B cell (primary cell): ENCODE data around the gene ATP11A. TPM values are rescaled to one million over a fixed set of nuclear protein-coding genes. Genes with fewer than 3 reads are reported as not detected.

ENCODE experiments used
- ATAC-seq: fragments of 200-7000 bp; cut with Tn5 transposase; one replicate; pipeline ENCODE4 v1.10.0; 2021; ENCODE audit warnings: low read depth, mild to moderate bottlenecking, moderate number of reproducible peaks, moderate library complexity
- CTCF ChIA-PET: fragments of 350-600 bp; sonication (Branson Sonifier 250); formaldehyde crosslinking; loops from one replicate; lab custom pipeline; 2021; ENCODE audit warnings: antibody characterized with exemption, inconsistent platforms; lab: Charles Lee
- POLR2A ChIA-PET: fragments of 350-600 bp; sonication (Branson Sonifier 250); formaldehyde crosslinking; loops from one replicate; lab custom pipeline; 2021; ENCODE audit warnings: antibody characterized with exemption; lab: Charles Lee
- DNase-seq: peaks from one replicate; pipeline ENCODE4 v3.0.0; 2013
- H2AFZ ChIP-seq: 2 replicates; pipeline ENCODE4 v1.6.1; 2012; ENCODE audit warnings: mild to moderate bottlenecking, low read depth, low read length; ENCODE audit not compliant: insufficient read depth, poor library complexity, severe bottlenecking
- H3K27ac ChIP-seq, 2 donors: 1 replicate in 1 of 2; 2 replicates in 1 of 2; pipeline ENCODE4 v1.5.1; 2012 to 2013; ENCODE audit warnings: low read length in 2 of 2, mild to moderate bottlenecking in 2 of 2, moderate library complexity in 1 of 2
- H3K27me3 ChIP-seq, 4 experiments: fragments of 200-600 bp in 1 of 4; sonication (generic) in 1 of 4; replicated peaks in 1 of 4; 1 replicate in 2 of 4; 2 replicates in 2 of 4; pipeline versions ENCODE4 v1.6.1 to v1.7.0; 2013 to 2016; ENCODE audit warnings: low read length in 3 of 4, mild to moderate bottlenecking in 2 of 4, mixed read lengths in 1 of 4, moderate library complexity in 1 of 4; ENCODE audit not compliant: insufficient read depth in 4 of 4, control insufficient read depth in 3 of 4; ENCODE audit errors: control extremely low read depth in 1 of 4
- H3K36me3 ChIP-seq, 2 experiments: replicated peaks in 1 of 2; 1 replicate in 1 of 2; 2 replicates in 1 of 2; pipeline versions ENCODE4 v1.6.1 to v1.7.1; 2013; ENCODE audit warnings: low read length in 1 of 2; ENCODE audit not compliant: insufficient read depth in 2 of 2, control insufficient read depth in 1 of 2; ENCODE audit errors: control extremely low read depth in 1 of 2, extremely low read depth in 1 of 2
- H3K4me1 ChIP-seq, 2 donors: fragments of 200-600 bp in 1 of 2; sonication (generic) in 1 of 2; 1 replicate in 1 of 2; 2 replicates in 1 of 2; pipeline versions ENCODE4 v1.5.1 to v1.6.1; 2013 to 2017; ENCODE audit warnings: low read length in 2 of 2; ENCODE audit not compliant: control insufficient read depth in 2 of 2, insufficient read depth in 2 of 2
- H3K4me2 ChIP-seq: replicated peaks from 2 replicates; pipeline ENCODE3; 2012; ENCODE audit warnings: mild to moderate bottlenecking, low read depth, low read length; ENCODE audit not compliant: poor library complexity, severe bottlenecking
- H3K4me3 ChIP-seq, 5 experiments: fragments of 200-600 bp in 1 of 5; sonication (generic) in 1 of 5; 1 replicate in 3 of 5; 2 replicates in 2 of 5; pipeline versions ENCODE4 v1.5.1 to v1.7.0; 2011 to 2016; ENCODE audit warnings: low read length in 4 of 5, mild to moderate bottlenecking in 4 of 5, low read depth in 2 of 5, control low read depth in 1 of 5, moderate library complexity in 1 of 5; ENCODE audit not compliant: insufficient read depth in 1 of 5; ENCODE audit errors: control extremely low read depth in 1 of 5, extremely low read depth in 1 of 5
- H3K79me2 ChIP-seq: fragments of 200-600 bp; sonication (generic); one replicate; pipeline ENCODE4 v1.6.0; 2016; ENCODE audit warnings: low read length; ENCODE audit not compliant: control insufficient read depth, insufficient read depth
- H3K9ac ChIP-seq: fragments of 200-600 bp; sonication (generic); 2 replicates; pipeline ENCODE4 v1.6.1; 2017; ENCODE audit warnings: mild to moderate bottlenecking, low read length, moderate library complexity
- H3K9me3 ChIP-seq, 3 donors: one replicate each; pipeline versions ENCODE4 v1.6.1 to v1.7.1; 2013; ENCODE audit warnings: low read length in 2 of 3; ENCODE audit not compliant: control insufficient read depth in 2 of 3, insufficient read depth in 1 of 3; ENCODE audit errors: control extremely low read depth in 1 of 3
- H4K20me1 ChIP-seq: 2 replicates; pipeline ENCODE4 v1.6.0; 2012; ENCODE audit warnings: mild to moderate bottlenecking, low read length; ENCODE audit not compliant: insufficient read depth, control insufficient read depth, poor library complexity, severe bottlenecking
- H3K27ac Mint-ChIP-seq: one replicate; pipeline ENCODE4 v1.8.0; 2021; ENCODE audit warnings: mixed read lengths
- H3K27me3 Mint-ChIP-seq: one replicate; pipeline ENCODE4 v1.8.0; 2021; ENCODE audit warnings: mixed read lengths
- H3K4me1 Mint-ChIP-seq: one replicate; pipeline ENCODE4 v1.8.0; 2021; ENCODE audit warnings: mixed read lengths
- H3K4me3 Mint-ChIP-seq: one replicate; pipeline ENCODE4 v1.8.0; 2021; ENCODE audit warnings: mixed read lengths
- H3K9me3 Mint-ChIP-seq: one replicate; pipeline ENCODE4 v1.8.0; 2022; ENCODE audit warnings: mixed read lengths; ENCODE audit not compliant: insufficient read depth
- EZH2 ChIP-seq: IDR thresholded peaks from 2 replicates; pipeline ENCODE4 v1.6.1; 2012; ENCODE audit warnings: borderline replicate concordance, low read depth, mild to moderate bottlenecking, moderate library complexity, low read length; ENCODE audit not compliant: insufficient read depth, poor library complexity, severe bottlenecking
- WGBS: methylation state at CpG from one replicate; pipeline ENCODE4 v1.1.5; 2013; ENCODE audit warnings: missing lambda C conversion rate; ENCODE audit not compliant: insufficient coverage; 5-methylcytosine and 5-hydroxymethylcytosine counted together
- intact Hi-C: fragments of 100-400 bp; cut with micrococcal nuclease; formaldehyde crosslinking; loops from one replicate; pipeline ENCODE4 v1.10.0; 2022
- polyA plus RNA-seq: library from polyadenylated mRNA; depleted of rRNA; stranded (reverse); fragments of >200 nt; gene quantifications from 2 replicates; pipeline ENCODE4 v1.2.3, GENCODE V29; 2012
- total RNA-seq, 2 donors: library from RNA; stranded (reverse); fragments of 120-200 nt in 1 of 2; gene quantifications; 1 replicate in 1 of 2; 2 replicates in 1 of 2; pipeline versions ENCODE4 v1.2.3 to v1.2.4, GENCODE V29; 2013 to 2022
- TF ChIP-seq, protein P1 (sequence below): fragments of 200-600 bp; IDR thresholded peaks from one replicate; pipeline ENCODE4 v1.8.0; 2022; ENCODE audit warnings: antibody characterized with exemption, mild to moderate bottlenecking

The ATP11A gene
- total and polyA plus RNA-seq, 2 donors (not counting 1 experiment from before 2014, with no cell fraction given), result 36.9 to 60.3 TPM

DNA sequence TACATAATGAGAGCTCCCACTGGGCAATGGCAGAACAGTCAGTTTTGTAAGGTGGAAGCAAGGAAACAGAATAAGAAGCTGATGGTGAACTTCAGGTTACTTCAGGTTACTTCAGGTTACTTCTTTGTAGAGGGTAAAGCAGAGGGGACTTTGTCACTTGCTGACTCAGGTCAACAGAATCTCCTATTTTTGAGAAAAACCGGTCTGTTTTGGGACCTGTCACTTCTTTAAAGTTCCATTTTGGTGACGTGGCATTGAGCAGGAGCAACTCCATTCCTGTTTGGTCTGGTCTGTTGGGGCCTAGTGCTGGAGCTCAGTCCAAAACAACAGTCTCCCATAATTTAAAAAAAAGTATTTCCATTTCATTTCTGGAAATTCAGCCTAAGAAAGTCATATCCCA lies 29.7 kb downstream of the ATP11A start:
- DNase-seq, result no peak
- Histone ChIP-seq H3K27ac (no peak overlapping the region), H3K79me2 (no peaks in the 10 kb centered on the region), H3K4me2 (no peak overlapping the region), H3K27me3 (no peaks in the 10 kb centered on the region), H3K36me3 (no peaks in the 10 kb centered on the region), H3K9ac (no peak overlapping the region), H4K20me1 (peaks cover 9% of the 10 kb centered on the region), H2AFZ (no peak overlapping the region), H3K4me3 (no peak overlapping the region), H3K9me3 (peaks cover 0 to 1% (median 0%) of the 10 kb centered on the region in 3 donors), H3K4me1 (no peaks in the 10 kb centered on the region)
- ChIA-PET POLR2A (no interaction called here), CTCF (no interaction called here)
- Mint-ChIP-seq H3K4me3 (no peak overlapping the region), H3K4me1 (no peaks in the 10 kb centered on the region), H3K27me3 (no peaks in the 10 kb centered on the region), H3K27ac (no peak overlapping the region), H3K9me3 (no peaks in the 10 kb centered on the region)
- TF ChIP-seq, protein P1, sequence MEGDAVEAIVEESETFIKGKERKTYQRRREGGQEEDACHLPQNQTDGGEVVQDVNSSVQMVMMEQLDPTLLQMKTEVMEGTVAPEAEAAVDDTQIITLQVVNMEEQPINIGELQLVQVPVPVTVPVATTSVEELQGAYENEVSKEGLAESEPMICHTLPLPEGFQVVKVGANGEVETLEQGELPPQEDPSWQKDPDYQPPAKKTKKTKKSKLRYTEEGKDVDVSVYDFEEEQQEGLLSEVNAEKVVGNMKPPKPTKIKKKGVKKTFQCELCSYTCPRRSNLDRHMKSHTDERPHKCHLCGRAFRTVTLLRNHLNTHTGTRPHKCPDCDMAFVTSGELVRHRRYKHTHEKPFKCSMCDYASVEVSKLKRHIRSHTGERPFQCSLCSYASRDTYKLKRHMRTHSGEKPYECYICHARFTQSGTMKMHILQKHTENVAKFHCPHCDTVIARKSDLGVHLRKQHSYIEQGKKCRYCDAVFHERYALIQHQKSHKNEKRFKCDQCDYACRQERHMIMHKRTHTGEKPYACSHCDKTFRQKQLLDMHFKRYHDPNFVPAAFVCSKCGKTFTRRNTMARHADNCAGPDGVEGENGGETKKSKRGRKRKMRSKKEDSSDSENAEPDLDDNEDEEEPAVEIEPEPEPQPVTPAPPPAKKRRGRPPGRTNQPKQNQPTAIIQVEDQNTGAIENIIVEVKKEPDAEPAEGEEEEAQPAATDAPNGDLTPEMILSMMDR, result no peak
- no peak for TF ChIP-seq EZH2
- 73% methylated on average over 2 of the region's 2 CpGs for WGBS
- intact Hi-C loops, result no loop called here
- no peak for ATAC-seq

DNA sequence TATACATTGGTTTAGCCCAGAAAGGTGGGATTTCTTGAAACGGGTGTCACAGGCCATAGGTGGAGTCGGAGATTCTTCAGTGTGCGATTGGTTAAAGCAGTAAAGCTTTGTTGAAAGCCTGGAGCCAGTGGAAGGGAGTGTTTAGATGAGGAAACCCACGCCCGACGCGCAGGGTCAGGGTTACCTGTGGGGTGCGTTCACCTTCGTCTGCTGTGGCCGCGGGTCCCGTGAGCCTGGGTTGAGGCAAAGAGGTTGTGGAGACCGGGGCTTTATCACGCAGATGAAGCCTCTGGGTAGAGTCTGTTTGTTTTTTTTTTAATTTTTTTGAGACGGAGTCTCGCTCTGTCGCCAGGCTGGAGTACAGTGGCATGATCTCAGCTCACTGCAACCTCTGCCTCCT lies 30.4 kb downstream of the ATP11A start:
- H3K9me3 ChIP-seq, result no peaks in the 10 kb centered on the region
- ATAC-seq, result no peak
- H3K4me2 ChIP-seq, result no peak overlapping the region
- peaks cover under 1% of the 10 kb centered on the region for H3K4me1 Mint-ChIP-seq
- no peak overlapping the region for H3K9ac ChIP-seq
- CTCF ChIA-PET, result no interaction called here
- H3K4me1 ChIP-seq, result peaks cover 0 to under 1% of the 10 kb centered on the region in 2 donors
- no peaks in the 10 kb centered on the region for H3K27me3 ChIP-seq
- intact Hi-C loops, result no loop called here
- no peak overlapping the region for H3K4me3 Mint-ChIP-seq
- WGBS, result 98% methylated on average over 15 of the region's 17 CpGs
- no peak overlapping the region for H3K27ac ChIP-seq
- TF ChIP-seq, protein P1, result no peak
- no peak for TF ChIP-seq EZH2
- POLR2A ChIA-PET, result no interaction called here
- H2AFZ ChIP-seq, result no peak overlapping the region
- H3K79me2 ChIP-seq, result no peaks in the 10 kb centered on the region
- no peak for DNase-seq
- peaks cover 9% of the 10 kb centered on the region for H4K20me1 ChIP-seq
- H3K4me3 ChIP-seq, result no peak overlapping the region
- H3K27me3 Mint-ChIP-seq, result no peaks in the 10 kb centered on the region
- no peak overlapping the region for H3K27ac Mint-ChIP-seq
- no peaks in the 10 kb centered on the region for H3K36me3 ChIP-seq
- no peaks in the 10 kb centered on the region for H3K9me3 Mint-ChIP-seq
